Esophagus muscularis mucosa (tissue), 4 donors: Measurements from ENCODE around the gene YY2.

Experiments
- EP300 ChIP-seq: sonication (generic); formaldehyde crosslinking; IDR thresholded peaks from one replicate; pipeline ENCODE4 v1.6.1; 2017; ENCODE audit warnings: antibody characterized with exemption
- POLR2AphosphoS5 ChIP-seq, 2 donors: sonication (generic); formaldehyde crosslinking; IDR thresholded peaks; one replicate each; pipeline ENCODE4 v1.6.1; 2017; ENCODE audit warnings: antibody characterized with exemption in 2 of 2
- TF ChIP-seq, protein P1 (sequence below), 3 experiments: fragments of 200-600 bp in 2 of 3; fragments of 450-650 bp in 1 of 3; sonication (generic) in 2 of 3; IDR thresholded peaks; one replicate each; pipeline ENCODE4 v1.5.1; 2017 to 2019; ENCODE audit warnings: antibody characterized with exemption in 3 of 3, mild to moderate bottlenecking in 2 of 3, moderate library complexity in 1 of 3

DNA sequence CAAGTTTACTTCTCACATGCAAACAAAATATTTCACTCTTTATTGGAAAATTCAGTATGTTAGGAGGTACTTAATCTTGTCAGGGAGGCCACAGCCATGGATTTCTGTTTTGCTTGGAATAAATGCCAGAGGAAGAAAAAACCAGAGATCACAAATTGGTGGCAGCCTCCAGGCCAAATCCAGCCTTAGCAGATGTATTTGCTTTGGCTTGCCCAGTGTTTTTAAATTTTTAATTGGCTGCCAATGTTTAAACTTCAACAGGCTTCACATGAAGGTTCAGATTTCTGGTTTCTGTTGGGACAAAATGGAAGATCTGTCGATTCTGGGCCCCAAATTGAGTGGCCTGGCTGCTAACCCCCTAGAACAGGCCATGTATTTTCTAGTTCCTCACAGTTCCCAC is 19.2 kb downstream of the YY2 start:
- TF ChIP-seq, protein P1, sequence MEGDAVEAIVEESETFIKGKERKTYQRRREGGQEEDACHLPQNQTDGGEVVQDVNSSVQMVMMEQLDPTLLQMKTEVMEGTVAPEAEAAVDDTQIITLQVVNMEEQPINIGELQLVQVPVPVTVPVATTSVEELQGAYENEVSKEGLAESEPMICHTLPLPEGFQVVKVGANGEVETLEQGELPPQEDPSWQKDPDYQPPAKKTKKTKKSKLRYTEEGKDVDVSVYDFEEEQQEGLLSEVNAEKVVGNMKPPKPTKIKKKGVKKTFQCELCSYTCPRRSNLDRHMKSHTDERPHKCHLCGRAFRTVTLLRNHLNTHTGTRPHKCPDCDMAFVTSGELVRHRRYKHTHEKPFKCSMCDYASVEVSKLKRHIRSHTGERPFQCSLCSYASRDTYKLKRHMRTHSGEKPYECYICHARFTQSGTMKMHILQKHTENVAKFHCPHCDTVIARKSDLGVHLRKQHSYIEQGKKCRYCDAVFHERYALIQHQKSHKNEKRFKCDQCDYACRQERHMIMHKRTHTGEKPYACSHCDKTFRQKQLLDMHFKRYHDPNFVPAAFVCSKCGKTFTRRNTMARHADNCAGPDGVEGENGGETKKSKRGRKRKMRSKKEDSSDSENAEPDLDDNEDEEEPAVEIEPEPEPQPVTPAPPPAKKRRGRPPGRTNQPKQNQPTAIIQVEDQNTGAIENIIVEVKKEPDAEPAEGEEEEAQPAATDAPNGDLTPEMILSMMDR (IDR thresholded peaks at IDR 0.05): no peak
- TF ChIP-seq POLR2AphosphoS5 (IDR thresholded peaks at IDR 0.05) (no peak), EP300 (no peak)
